HG03439 (cell line): ENCODE data around the gene SLX4IP.

Experiments used
- ATAC-seq: cut with Tn5 transposase; IDR thresholded peaks from one replicate; pipeline ENCODE4 v1.9.1; 2021; ENCODE audit warnings: mild to moderate bottlenecking, moderate library complexity; ENCODE audit not compliant: unreplicated experiment

Gene SLX4IP

DNA sequence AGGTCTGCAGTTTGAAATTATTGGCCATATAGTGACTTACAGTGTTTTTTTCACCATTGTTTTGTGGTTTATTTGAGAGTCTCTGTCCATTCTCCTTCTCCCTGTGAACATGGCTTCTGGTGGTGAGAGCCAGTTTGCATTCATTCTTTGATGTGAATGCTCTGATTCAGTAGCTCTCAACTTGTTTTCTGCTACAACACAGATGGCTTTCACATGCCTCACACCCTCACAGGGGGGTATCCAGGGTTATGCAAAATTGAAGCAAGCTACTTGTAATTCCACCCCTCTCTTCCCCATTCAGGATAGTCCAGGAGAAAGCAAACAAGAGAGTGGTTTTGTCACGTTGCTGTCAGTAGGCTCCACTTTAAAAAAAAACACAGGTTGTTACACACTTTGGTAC is 55.6 kb downstream of the SLX4IP start:
- ATAC-seq, result no peak

GRCh38 chr20:10492065-10492464 is 57.0 kb downstream of the SLX4IP start:
- no peak for ATAC-seq

DNA sequence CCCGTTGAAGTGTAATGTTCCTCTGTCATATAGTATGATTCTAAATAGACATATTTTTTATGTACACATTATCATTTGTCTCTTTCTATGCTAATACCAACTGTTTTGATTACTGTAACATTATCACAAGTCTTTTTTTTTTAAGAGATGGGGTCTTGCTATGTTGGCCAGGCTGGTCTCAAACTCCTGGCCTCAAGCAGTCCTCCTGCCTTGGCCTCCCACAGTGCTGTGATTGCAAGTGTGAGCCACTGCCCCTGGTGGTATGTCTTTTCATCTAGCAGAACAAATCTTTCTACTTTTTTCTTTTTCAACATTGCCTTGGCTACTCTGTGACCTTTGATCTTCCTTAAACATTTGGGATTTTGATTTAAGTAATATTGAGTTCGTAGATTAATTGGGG is 57.7 kb downstream of the SLX4IP start:
- ATAC-seq, result no peak

GRCh38 chr20:10495173-10495572 is 60.1 kb downstream of the SLX4IP start:
- ATAC-seq, result no peak

GRCh38 chr20:10496465-10496864 is 61.4 kb downstream of the SLX4IP start:
- no peak for ATAC-seq

DNA sequence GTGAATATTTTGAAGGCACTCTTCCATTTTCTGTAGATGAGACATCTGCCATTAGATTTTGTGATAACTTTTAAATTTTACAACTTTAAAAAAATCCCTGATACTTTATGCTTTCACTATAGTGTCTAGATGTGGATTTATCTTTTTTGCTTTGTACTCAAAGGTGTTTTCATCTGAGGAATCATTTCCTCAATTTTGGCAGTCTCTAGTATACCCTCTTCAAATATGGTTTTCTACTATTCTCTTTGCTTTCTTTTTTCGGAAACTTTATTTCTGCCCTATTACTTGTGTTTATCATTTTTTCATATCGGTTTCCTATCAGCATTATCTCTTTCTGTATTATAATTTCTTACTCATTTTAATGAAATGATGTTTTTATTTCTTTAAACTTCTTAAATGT is 62.2 kb downstream of the SLX4IP start:
- no peak for ATAC-seq

GRCh38 chr20:10497791-10498190 is 62.7 kb downstream of the SLX4IP start:
- no peak for ATAC-seq

DNA sequence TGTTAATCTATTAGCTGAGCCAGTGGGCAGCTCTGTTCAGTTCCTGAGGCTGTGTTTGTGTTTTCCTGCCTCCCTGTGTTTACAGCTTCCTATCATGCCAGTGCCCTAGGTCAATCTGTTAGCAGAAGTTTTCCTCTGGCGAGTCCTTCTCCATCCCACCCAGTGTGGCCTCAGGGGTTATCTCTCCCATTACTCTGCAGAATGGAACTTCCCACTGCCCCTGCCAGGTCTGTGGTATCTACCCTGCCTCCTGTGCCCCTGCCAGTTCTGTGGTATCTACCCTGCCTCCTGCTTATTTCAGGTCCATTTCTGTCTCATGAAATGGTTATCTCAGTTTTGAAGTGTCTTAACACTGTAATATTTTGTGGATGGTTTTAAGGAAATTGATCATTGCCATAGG is 63.1 kb downstream of the SLX4IP start:
- ATAC-seq, result no peak

DNA sequence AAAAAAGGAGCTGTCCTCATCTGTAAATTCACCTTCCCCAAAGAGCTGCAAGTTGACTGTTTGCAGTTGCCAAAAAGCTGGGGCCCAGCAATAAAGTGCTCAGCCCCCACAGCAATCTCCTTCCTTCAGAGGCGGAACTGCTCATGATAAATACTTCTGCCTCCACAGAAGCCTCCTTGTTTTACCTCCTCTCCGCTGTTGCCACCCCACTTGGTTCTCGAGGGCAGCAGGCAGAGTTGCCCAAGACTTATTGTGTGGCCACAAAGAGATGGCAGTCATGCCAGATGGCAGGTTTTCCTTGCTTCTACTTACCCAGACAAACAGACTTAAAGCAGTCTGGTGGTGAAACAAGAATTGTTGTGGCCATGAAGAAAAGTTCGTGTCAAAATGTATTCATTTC is 66.3 kb downstream of the SLX4IP start:
- ATAC-seq, result no peak

GRCh38 chr20:10502098-10502526 is 67.0 kb downstream of the SLX4IP start:
- ATAC-seq, result no peak

- no peak for ATAC-seq
These were observed 69.5 kb downstream of the SLX4IP start for GRCh38 chr20:10504608-10504993.

DNA sequence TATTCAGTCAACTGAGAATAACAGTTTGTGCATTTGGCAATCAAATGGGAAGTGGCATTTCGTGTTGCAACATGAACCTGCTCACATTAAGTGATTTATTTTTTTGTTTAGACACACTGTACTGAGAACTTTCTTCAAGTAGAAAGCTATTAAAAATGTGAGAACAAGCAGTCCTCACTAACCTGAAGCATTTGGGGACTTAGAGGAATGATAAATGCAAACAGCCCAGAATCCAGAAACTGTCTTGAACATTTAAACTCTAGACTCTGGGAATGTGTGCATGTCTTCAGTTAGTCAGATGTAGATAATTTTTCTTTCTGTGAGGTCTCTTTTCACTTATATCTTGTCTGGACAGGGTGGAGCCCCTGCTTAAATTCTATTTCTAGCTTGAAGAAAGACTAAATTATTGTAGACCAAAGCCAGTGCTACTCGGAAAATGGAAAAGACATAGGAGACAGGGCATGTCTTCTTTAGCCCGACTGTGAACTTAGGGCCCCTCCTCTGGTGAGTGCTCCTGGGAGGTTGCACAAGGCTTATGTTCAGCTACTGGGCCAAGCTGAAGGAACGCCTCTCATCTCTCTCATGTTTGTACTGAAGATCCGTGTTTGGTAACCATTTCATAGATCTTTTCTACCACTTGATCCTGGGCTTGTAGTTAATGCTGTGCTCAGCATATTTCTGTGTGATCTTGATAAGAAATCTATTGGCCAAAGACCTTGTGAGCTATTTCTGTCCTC is 70.1 kb downstream of the SLX4IP start:
- ATAC-seq, result no peak

GRCh38 chr20:10505827-10506226 is 70.7 kb downstream of the SLX4IP start:
- no peak for ATAC-seq

DNA sequence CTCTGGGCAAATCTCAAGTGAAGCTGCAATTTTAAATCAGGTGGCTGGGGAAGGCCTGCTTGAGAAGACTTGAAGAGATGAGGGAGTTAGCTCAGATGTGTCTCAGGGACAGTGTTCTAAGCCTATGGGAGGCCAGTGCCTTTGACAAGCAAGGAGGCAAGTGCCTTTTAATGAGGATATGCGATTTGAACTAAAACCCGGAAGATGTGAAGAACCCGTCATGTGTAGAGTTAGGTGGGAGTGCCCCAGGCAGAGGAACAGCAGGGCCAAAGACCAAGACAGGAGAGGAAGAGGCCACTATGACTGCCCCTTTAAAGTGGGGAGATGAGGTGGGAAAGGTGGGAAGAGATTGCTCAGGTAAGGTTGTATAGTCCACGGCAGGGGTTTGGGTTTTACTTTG is 71.9 kb downstream of the SLX4IP start:
- no peak for ATAC-seq

GRCh38 chr20:10508060-10508459 is 73.0 kb downstream of the SLX4IP start:
- no peak for ATAC-seq

DNA sequence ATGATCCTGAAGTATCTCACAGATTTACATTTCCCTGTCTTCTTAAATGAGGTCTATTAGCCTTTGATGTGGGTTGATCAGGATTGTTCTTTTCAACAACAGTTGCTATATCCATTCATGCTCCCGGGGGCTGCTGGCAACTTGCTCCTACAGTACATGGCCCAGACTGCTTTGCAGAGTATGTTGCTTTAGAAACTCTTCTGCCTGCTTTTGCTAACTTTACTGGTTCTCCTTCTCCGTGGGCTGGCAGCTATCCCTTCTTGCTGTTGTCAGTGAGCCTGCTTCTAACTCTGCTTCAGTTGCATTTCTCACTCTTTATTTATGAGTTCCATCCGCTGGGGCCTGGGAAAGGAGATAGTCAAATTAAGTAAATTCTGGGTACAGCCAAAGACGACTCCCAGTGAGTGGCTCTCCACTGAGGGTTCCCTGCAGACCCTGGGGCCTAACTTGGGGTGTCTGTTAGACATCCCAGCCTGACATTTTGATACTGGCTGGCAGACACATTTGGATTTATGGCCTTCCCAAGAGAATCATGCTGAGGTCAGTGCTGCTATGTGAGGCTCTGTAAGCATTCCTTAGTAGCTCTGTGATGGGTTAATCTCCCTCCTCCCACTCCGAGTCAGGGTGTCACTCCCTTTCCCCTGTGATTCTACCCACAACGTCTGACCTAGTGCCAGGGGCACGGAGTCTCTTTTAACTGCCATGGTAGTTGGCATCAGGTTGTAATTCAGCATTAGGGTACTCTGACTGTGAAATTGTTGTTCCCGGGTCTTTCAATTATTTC is 73.6 kb downstream of the SLX4IP start:
- ATAC-seq, result no peak

- ATAC-seq, result no peak
These were observed 74.3 kb downstream of the SLX4IP start for GRCh38 chr20:10509376-10509775.

DNA sequence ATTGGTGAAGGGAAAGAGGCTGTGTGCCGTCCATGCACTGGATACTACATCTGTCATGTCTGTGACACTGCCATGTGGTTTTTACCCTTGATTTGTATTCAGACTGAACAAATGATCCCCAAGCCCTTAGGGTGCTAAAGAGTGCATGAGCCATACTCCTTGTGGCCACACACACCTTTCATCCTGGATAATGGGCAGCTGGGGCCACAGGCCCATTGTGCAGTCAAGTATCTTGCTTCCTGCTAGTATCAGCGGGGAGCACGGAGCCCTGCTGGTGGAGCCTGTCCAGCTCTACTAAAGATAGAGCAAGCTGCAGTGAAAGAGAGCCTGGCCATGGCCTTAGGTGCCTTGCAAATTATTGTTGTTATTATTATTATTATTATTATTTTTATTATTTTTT is 75.1 kb downstream of the SLX4IP start:
- ATAC-seq, result no peak

GRCh38 chr20:10511170-10511508 is 76.0 kb downstream of the SLX4IP start:
- peak; percentile 21 for ATAC-seq

DNA sequence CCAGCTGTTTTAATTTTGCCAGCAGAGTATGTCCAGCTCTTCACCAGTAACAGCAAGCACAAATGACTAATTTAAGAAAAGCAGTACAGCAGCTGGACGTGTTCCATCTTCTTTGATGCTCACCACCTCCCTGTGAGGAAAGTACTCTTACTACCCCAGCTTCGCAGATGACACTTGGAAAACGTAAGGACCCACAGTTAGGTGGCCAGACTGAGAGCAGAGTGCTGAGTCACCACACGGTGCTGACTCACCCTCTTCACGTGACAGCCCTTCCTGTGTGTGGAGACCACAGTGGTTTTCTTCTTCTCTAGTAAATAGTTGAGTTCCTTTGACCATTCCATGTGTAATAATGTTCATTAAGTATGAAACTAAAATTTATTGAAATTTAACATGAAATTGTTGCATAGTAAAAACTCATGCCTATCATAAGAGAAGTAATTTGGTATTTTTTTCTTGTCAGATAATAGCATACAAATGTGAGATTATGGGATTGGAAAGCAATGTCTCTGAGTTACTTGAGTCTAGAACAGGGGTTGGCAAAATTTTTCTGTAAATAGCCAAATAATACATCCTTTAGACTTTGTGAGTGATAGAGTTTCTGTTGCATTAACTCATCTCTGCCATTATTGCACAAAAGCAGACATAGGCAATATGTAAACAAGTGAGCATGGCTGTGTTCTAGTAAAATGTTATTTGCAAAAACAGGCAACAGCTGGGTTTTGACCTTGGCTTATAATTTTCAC is 76.6 kb downstream of the SLX4IP start:
- peak; percentile 98 for ATAC-seq

- no peak for ATAC-seq
These were observed 78.0 kb downstream of the SLX4IP start for GRCh38 chr20:10513061-10513460.
